HG02610 (cell line): ENCODE data around the gene CLRN3.

Experiments
- ATAC-seq: cut with Tn5 transposase; IDR thresholded peaks from one replicate; pipeline ENCODE4 v1.9.1; 2021; ENCODE audit warnings: mild to moderate bottlenecking, moderate library complexity; ENCODE audit not compliant: unreplicated experiment

Gene CLRN3

DNA sequence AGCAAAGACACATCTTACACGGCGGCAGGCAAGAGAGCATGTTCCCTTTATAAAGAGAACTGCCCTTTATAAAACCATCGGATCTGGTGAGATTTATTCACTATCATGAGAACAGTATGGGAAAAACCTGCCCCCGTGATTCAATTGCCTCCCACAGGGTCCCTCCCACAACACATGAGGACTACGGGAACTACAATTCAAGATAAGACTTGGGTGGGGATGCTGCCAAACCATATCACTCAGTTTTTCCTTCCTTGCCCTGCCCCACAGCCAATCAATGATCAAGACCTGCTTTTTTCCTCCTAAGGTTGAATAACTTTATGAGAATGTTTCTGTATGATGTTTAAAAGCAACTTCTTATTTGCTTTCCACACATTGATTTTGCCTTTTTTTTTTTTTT lies 11.0 kb upstream of the CLRN3 start:
- ATAC-seq: no peak

DNA sequence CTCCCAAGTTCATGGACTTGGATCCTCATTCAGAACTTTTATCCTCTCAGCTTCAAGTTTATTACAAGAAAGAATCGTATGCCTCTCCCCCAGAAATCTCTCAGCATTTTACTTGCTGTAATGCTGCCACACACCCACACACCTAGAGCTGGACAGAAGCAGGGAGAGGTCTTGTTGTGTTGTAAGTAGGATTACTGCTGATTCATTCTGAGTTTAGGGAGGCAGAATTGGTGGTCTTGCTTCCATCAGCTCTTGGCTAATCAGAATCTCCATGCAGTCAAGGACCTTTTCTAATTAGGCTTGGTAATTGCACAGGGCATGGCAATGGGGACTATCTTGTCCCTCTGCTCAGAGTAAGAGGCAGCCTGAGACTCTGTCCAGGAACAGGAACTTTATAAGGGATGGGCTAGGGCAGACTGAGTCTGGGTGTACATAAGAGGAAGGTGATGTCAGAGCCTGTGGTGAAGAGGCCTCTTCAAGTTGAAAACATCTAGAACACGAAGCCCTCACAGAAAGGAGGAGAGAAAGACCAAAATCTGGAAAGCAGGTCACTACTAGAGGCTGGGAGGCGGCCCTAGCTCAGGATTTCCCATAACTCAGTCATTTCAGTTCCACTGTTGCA lies 7.1 kb upstream of the CLRN3 start:
- no peak for ATAC-seq

DNA sequence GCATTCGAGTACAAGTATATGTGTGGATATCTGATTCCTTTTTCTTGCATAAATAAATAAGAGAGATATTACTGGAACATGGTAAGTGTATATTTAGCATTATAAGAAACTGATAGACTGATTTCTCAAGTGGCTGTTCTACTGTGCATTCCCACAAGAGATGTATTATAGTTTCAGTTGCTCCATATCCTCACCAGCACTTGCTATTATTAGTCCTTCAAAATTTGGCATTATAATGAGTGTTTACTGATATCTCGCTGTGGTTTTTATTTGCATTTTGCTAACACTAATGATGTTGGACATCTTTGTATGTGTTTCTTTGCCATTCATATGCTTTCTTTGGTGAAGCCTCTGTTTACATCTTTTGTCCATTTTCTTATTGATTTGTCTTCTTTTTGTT lies 4.4 kb upstream of the CLRN3 start:
- no peak for ATAC-seq

DNA sequence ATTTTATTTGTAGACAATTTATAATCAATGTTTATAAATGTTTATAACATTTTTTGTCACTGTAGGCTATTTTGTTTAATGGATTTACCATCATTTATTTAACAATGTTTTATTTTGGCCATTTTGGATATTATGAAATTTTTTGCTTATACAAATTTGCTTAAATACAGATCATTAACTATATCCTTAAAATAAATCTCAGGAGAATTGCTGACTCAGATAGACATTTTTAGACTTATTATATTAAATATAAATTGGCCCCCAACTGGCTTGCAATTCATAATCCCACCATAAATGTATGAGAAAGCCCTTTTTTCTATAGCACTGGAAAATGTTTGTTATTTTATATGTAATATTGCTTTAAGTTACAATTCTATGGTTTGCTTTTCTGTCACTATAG lies 3.8 kb upstream of the CLRN3 start:
- no peak for ATAC-seq

DNA sequence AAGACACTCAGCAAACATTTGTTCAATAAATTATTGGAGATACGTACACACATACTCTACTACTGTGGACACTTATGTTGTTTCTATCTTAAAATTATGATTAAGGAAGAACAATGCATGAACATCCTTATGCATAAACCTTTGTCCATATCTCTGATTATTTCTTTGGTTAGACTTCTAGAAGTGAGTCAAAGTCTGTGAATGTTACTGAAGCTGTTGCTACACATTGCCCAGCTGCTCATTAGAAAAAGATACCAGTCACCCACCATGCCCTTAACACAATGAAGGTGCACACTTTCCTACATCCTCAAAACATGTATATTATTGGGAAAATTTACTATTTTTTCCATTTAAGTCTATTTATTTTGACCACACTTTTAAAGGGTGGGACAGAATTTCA lies 1.4 kb upstream of the CLRN3 start:
- no peak for ATAC-seq

DNA sequence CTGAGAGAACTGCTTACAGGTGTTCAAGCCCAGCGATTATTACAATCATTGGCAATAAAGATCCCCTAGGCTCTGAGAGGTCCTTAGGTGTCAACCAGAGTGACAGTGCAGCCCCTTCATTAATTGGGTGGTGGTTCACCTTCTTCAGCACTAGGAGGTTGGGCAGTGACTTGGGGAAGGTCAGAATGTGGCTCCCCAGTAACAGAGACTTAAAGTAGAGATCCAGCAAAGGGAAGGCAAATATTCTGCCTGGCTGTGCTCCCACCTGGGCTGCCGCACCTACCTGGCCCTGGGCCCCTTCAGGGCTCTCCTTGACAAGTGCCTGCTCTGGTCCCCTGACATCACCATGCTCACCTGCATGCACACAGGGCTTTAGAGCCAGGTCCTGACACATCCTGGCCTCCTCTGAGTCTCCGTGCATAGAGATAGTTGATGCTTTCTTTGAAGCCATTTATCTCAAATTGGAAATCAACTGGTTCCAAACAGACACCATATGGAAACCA lies 1.9 kb downstream of the CLRN3 start:
- no peak for ATAC-seq

DNA sequence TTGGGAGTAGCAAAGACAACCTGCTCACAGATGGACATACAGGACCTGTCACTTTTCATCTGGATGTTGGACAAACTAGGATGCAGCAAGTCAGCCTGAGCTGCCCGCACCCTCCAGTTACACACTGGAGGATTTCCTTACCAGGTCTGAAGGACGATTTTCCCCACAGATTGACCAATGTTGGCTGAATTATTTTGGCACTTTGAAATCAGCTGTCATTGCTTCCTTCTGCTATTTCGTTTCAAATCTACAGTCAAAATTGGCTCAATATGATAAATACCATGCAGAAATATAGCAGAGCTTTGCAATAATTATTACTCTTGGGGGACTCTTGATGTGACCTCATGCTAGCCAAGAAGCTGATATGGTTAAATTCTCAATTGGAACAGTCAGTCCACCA lies 2.5 kb downstream of the CLRN3 start:
- ATAC-seq: no peak

DNA sequence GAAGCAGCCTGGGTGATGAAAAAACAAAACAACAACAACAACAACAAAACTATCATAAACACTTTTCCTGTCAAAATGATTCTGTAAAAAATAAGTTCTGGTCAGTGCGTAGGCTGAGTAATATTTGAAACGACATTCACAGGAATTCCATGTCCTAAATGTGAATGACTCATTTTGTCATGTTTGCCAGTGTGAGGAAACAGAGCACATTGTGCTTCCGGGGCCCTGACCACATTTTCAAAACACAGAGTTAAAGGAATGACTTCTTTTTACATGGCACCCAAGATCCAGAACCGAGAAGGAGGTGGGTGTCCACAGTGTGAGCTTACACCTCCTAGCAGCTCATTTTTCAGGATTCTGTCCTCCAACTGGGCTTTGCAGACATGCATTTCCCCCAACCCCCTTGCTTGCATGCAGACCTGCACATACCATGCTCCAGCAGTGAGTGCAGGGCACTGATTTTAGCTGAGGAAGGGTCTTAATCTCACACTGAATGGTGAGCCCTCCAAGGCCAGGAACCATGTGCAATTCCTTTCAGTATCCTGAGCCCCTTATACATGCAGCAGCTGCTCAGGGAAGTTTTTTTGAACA lies 3.0 kb downstream of the CLRN3 start:
- no peak for ATAC-seq

DNA sequence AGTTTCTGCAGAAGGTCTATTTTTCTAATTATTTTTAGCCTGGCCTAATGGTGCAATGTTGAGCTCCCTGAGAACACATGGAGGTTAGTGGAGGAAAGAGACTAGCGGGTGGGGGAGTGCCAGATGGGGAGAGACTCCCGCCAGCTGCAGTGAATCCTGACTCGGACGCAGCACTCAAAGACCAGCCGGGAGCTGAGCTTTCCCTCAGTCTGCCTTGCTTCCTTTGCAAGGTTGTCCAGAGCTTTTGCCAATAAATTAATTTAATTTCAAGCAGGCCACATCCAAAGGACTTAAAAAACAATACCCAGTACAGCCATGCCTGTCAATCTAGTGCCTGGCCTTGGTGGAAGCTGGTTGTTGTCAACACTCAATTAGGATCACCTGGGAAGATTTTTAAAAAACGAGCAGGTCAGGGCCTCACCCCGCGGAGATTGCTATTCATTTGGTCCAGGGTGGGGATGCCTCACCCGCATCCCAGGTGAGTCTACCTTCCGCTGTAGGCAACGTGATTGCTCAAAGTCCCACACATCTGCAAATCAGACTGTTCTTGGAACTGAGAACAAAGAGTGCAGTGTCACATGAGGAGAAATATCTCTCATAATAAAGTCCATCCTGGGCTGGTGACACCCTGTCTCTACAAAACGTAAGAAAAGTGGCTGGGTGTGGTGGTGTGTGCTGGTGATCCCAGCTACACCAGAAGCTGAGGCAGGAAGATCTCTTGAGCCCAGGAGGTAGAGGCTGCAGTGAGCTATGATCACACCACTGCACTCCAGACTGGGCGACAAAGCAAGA lies 4.0 kb downstream of the CLRN3 start:
- ATAC-seq: no peak

DNA sequence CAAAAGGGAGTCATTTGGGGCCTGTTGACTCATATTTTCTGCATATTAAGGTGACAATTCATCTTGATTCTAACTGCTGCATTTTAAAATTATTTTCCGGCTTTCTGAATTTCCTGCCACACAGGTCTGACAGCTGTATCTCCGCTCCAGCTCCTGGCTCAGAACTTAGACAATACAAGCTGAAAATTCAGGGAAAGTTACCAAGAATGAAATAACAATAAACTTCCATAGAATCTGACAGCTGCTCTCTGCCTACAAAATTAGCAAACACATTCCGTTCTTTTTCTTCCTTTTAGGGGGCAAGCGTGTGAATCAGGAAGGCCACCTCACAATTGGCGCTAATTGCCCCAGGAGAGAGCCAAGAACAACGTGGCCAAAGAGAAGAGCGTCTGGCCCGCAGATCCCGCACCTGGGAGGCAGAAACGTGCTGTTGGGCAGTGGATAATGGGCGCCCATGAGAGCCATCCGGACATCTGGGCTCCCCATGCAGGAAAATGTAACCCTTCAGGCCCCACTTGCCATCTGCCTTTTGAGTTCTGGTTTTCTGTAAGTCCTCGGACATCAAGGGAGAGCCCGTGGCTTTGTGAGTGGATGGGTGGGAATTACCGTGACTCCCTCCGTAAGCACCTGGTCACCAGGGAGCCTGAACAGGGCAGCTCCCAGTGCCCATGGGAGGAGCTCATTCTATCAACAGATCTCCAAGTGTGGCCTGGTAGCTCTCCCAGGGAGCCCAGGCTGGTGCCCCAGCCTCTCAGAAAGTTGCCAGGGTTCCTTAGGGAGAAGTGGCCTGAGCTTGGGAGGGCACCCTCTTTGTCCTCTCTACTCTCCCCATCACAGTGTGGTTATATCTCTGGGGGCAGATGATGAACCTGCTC lies 5.0 kb downstream of the CLRN3 start:
- no peak for ATAC-seq

DNA sequence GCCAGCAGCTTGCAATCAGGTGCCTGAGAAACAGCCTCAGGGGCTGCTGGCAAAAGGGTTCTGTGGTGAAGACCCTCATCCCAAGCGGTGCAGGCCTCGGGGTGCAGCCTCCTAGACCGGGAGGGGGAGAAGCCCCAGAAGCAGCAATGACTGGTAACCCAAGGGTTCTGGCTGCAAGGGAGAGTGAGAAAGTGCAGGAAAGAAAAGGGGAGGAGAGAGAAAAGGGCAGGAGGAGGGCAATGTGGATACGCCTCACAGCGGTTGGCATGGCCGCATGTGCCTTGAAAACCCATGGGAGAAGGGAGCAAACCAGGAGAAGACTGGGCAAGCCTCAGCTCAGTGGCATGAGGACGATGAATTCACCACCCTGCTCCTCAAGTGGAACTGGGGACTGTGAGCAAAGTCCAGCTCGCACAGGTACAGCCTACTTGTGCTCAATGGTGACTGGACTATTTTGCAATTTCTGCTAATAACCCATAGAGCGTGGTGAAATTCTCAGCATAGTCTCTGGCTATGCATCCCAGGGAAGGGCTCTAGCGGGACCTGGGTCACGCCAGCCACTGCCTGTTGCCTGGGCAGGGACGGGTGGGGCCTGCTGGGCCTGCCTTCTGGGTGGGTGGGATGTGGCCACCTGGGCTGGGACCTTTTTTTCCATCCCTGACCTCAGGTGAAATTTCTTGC lies 6.2 kb downstream of the CLRN3 start:
- no peak for ATAC-seq

DNA sequence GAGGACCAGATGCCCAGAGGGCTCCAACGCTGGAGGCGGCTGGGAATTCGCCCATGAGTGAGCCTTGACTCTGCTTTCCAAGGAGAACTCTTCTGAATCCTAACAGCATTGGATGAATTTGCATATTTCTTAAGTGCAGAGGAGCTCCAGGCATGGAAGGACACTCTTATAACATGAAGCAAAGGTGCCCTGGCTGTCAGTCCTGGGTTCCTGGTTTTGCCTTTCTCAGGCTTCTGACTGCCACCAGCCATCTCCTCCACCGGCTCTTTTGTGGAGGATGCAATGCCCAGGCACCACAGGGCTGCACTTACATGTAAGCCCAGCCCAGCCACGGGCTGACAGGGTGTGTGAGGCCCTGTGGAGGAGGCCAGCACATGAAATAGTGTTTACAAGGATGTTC lies 8.2 kb downstream of the CLRN3 start:
- no peak for ATAC-seq

DNA sequence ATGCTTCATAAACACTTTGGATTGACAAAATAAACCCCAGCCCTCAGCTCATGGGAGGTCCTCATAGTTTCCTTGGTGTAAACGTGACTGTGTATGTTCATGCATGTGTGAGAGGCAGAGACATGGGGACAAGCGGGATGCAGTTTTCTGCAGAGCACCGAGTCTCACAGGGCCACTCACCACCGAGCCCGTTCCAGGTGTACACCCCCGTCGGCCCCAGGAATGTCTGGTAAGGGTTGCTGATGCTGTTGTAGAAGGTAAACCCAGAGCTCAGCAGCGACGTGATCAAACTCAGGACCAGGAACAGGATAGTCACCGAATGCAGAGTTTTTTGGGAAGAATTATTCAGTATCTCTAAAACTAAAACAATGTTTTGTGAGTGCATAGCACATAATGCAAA lies 9.2 kb downstream of the CLRN3 start:
- no peak for ATAC-seq

DNA sequence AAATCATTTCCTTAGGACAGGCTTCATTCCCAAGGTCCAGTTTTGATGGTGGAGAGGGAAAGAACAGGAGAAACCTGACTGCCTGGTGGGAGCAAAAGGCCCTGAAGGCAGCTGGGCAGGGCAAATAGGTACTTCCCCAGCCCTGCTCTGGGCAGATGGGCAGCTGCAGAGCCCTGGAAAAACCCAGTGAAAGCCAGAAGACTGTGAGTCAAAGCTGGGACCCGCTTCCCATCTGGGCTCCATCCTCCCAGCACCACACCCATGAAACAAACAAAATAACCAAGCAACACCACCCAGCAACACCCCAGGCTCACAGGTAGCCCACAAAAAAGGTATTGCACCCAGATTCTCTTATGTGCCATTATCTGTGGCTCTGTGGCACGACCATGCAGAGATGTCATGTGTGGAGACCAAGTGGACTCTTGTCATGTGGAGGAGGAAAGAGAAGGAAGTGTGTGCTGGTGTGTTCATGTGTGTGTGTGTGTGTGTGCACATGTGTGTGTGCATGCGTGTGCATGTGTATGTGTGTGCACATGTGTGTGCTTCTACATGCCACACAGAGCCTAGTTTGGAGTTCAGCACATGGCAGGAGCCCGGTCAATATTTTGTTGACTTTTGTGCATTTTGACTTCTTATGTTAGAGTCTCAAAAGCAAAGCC lies 9.8 kb downstream of the CLRN3 start:
- no peak for ATAC-seq

DNA sequence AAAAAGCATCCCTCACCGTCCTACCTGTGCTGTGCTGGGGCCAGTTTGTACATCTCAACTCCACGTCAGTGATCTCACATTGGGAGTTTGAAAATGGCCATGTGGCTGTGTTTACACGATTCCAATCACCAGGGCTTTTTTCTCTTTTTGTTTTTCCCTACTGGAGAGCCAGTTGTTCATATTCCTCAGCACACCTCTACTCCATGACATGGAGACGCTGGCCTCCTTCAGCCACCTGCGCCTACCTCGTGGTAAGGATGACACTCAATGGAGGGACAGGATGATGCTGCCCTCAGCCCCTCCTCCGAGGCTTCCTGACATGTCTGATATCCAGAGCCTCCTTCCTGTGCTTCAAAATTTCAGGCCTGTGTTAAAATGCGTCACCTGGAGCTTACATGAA lies 10.3 kb downstream of the CLRN3 start:
- no peak for ATAC-seq

DNA sequence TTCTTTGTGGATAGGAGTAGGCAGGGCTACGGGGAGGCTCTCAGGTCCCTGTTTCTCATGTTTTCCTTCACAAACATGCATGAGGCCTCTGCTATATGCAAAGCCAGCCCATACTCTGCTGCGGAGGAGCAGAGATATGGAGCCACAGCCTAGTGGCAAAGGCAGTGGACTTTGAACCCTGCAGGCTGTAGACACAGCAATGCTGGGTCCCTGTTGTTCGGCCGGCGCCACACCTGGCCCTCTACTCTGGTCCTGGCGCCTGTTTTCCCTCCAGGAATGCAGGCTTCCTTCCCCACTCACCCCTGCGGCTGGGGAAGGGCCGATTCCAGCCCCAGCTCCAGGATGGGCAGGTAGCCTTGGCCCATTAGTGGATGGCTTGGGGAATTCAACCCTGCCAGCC lies 11.5 kb downstream of the CLRN3 start:
- ATAC-seq: no peak

DNA sequence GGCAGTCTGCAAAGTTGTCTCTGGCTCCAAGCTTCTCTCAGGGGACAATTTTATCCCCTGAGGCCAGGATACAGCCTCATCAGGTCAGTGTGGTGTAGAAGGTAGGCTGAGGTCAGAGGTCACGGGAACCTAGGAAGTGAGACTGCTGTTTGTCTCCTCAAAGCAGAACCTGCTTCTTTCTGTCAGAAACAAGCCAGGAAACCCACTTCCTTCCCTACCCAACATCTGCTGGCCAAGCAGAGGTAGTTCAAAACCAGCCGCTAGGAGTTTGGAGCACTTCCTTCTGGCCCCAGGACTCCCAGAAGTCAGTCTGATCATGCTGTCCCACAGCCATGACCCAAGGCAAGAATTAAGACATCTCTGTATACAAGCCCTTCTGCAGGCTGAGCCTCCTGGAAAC lies 12.2 kb downstream of the CLRN3 start:
- ATAC-seq: no peak

DNA sequence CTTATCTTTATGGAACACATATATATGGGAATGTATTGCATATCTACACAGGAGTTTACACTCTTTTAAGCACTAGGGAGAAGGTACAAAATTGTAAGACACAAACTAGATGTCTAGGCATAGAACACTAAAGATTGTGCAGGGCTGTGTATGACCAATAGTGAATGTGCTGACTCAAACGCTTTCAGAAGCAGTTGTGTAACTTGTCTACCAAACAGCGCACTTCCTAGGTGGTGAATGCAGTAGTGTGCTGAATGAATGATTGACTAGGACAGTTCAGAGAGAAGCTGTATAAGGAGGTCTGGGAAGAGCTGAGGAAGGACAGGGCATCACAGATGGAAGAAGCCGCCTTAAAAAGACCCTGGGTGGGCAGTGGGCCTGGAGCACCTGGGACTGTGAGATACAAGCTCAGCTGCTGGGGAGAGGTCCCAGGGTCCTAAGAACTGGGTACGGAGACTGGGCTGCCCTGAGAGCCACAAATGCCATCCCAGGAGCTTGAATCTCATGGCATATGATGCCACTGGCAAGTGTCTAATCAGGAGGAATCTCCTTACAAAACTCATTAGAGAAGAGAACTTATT lies 14.2 kb downstream of the CLRN3 start:
- no peak for ATAC-seq

DNA sequence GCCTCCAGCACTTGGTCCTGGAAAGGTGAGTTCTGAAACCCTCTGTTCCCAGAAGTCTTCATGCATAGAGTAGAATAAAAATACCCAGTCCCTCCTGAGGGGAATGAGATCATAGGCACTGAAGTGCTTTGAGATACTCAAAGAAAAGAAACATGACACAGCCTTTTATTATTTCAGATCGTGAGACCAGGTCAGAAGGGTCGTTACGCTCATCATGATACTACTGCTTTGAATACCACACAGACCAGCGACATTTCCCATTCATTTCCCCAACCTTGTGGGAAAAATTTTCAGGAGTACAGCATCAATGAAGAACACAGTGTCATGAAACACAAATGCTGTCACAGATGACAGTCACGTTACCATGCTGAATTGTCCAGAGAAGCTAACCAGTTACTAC lies 15.0 kb downstream of the CLRN3 start:
- ATAC-seq: no peak

DNA sequence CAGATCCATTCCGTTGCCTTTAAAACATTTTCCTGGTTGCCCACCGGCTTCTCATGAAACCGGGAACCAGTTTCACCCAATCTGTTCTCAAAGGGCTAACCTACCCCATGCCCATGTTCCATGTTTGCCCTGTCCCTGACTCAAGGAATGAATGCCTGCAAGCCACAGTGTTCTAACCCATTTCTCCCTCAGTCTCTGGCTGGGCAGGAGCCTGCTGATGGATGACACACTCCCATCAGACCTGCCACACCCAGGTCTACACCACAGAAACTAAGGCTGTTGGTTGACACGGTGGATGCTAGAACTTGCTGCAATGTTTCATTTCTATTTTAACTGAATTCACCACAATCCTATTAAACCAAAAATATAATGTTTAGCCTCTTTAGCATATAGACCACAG lies 15.6 kb downstream of the CLRN3 start:
- ATAC-seq: no peak
